IMR-90 (cell line): ENCODE results near the gene EREG.

ENCODE experiments used
- MXI1 ChIP-seq: IDR thresholded peaks from 2 replicates; pipeline ENCODE4 v1.6.1; 2012; ENCODE audit warnings: low read depth, mild to moderate bottlenecking, low read length, moderate library complexity, borderline replicate concordance
- TF ChIP-seq, protein P1 (sequence below): fragments of 150-350 bp; IDR thresholded peaks from 2 replicates; pipeline ENCODE4 v1.6.1; 2017; ENCODE audit warnings: mild to moderate bottlenecking, antibody characterized with exemption, low read length, low read depth
- TF ChIP-seq, protein P2 (sequence below): conservative IDR thresholded peaks from 2 replicates; pipeline ENCODE4 v1.5.1; 2012; ENCODE audit warnings: mild to moderate bottlenecking, low read depth, low read length, improper control_type of control experiment

DNA sequence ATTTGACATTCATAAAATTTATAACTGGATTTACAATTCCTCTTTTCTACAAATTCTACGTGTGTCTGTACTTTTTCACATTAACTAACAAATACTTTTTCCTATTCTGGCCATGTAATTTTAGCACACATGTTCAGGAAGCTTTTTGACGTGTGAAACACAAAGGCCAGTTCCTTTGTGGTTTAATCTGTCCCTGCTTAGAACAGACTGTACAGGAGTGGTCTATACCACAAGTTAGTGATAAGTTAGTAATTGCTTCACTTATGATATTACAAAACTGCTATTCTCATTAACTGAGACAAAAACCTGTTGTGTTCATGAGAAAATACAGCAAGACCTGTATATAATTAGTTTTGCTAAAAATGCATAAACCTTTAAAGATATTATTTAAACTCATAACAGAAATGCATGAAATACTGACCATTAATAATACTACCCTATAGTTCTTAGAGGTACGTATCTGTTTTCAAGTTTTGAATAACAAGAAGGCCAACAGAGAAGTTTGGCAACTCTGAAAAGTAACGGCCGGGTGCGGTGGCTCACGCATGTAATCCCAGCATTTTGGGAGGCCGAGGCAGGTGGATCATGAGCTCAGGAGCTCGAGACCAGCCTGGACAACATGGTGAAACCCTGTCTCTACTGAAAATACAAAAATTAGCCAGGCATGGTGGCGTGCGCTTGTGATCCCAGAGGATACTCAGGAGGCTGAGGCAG is 66.3 kb downstream of the EREG start:
- TF ChIP-seq, protein P1, sequence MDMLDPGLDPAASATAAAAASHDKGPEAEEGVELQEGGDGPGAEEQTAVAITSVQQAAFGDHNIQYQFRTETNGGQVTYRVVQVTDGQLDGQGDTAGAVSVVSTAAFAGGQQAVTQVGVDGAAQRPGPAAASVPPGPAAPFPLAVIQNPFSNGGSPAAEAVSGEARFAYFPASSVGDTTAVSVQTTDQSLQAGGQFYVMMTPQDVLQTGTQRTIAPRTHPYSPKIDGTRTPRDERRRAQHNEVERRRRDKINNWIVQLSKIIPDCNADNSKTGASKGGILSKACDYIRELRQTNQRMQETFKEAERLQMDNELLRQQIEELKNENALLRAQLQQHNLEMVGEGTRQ = no peak
- TF ChIP-seq MXI1 = no peak
- TF ChIP-seq, protein P2, sequence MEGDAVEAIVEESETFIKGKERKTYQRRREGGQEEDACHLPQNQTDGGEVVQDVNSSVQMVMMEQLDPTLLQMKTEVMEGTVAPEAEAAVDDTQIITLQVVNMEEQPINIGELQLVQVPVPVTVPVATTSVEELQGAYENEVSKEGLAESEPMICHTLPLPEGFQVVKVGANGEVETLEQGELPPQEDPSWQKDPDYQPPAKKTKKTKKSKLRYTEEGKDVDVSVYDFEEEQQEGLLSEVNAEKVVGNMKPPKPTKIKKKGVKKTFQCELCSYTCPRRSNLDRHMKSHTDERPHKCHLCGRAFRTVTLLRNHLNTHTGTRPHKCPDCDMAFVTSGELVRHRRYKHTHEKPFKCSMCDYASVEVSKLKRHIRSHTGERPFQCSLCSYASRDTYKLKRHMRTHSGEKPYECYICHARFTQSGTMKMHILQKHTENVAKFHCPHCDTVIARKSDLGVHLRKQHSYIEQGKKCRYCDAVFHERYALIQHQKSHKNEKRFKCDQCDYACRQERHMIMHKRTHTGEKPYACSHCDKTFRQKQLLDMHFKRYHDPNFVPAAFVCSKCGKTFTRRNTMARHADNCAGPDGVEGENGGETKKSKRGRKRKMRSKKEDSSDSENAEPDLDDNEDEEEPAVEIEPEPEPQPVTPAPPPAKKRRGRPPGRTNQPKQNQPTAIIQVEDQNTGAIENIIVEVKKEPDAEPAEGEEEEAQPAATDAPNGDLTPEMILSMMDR = no peak
